T-helper 1 cell (primary cell): ENCODE data around the gene AGK.

Experiments used
- DNase-seq, 5 donors: peaks; one replicate each; pipeline ENCODE4 v3.0.0-alpha.2; 2012 to 2020

AGK gene

GRCh38 chr7:141649137-141649864, 98.1 kb downstream of the AGK start:
- DNase-seq = no peak

GRCh38 chr7:141649865-141650634, 98.8 kb downstream of the AGK start:
- DNase-seq = peak in 1 of 5 donors; percentile 23

- no peak for DNase-seq
These were observed 100.2 kb downstream of the AGK start for GRCh38 chr7:141651417-141651816.

GRCh38 chr7:141652691-141653090, 101.5 kb downstream of the AGK start:
- DNase-seq = no peak

- DNase-seq = peak in 4 of 5 donors; percentile 33 to 75 (median 46)
These were observed 103.3 kb downstream of the AGK start for GRCh38 chr7:141654551-141654950.

- DNase-seq = no peak
These were observed 108.3 kb downstream of the AGK start for GRCh38 chr7:141659501-141659900.

- DNase-seq = peak in 1 of 5 donors; percentile 11
These were observed 109.0 kb downstream of the AGK start for GRCh38 chr7:141660259-141660658.

- peak in 1 of 5 donors; percentile 25 for DNase-seq
These were observed 112.1 kb downstream of the AGK start for GRCh38 chr7:141663081-141663849.

- DNase-seq = no peak
These were observed 113.2 kb downstream of the AGK start for GRCh38 chr7:141664450-141664849.

- no peak for DNase-seq
These were observed 114.2 kb downstream of the AGK start for GRCh38 chr7:141665208-141666035.

GRCh38 chr7:141666071-141666470, 114.9 kb downstream of the AGK start:
- no peak for DNase-seq

GRCh38 chr7:141668853-141669252, 117.6 kb downstream of the AGK start:
- no peak for DNase-seq

GRCh38 chr7:141671705-141672496, 120.7 kb downstream of the AGK start:
- peak in 1 of 5 donors; percentile 29 for DNase-seq

GRCh38 chr7:141673346-141673745, 122.1 kb downstream of the AGK start:
- DNase-seq = no peak

GRCh38 chr7:141674171-141674671, 123.0 kb downstream of the AGK start:
- DNase-seq = no peak

GRCh38 chr7:141674702-141675101, 123.5 kb downstream of the AGK start:
- DNase-seq = peak in 1 of 5 donors; percentile 20

- DNase-seq = peak in 1 of 5 donors; percentile 43
These were observed 124.4 kb downstream of the AGK start for GRCh38 chr7:141675436-141676215.

GRCh38 chr7:141676618-141677017, 125.4 kb downstream of the AGK start:
- peak in 1 of 5 donors; percentile 29 for DNase-seq

- peak in 1 of 5 donors; percentile 72 for DNase-seq
These were observed 127.8 kb downstream of the AGK start for GRCh38 chr7:141679014-141679413.

GRCh38 chr7:141685285-141686023, 134.2 kb downstream of the AGK start:
- DNase-seq = no peak
